Right lung (tissue), 10 donors: ENCODE measurements around the gene REST. TPM values are rescaled to one million over a fixed set of nuclear protein-coding genes. Genes with fewer than 3 reads are reported as not detected.
"Not testable (repeated sequence)": the region's sequence is repeated elsewhere in the genome, so short reads cannot be mapped to it uniquely, and the experiment has no call there.

Experiments used
- DNase-seq, 2 donors: peaks; one replicate each; pipeline ENCODE4 v3.0.0-alpha.2; 2013
- long read RNA-seq, 8 donors: transcript quantifications; one replicate each; lab custom pipeline, GENCODE V29; 2026
- polyA plus RNA-seq, 5 donors: library from polyadenylated mRNA; unstranded; fragments of 120-200 nt; gene quantifications; one replicate each; pipeline versions ENCODE4 v1.2.1 to v1.2.3, GENCODE V29; 2013; ENCODE audit warnings: inconsistent platforms in 1 of 5, low replicate concordance in 1 of 5; ENCODE audit not compliant: insufficient read length in 5 of 5, insufficient read depth in 1 of 5

Gene REST, protein sequence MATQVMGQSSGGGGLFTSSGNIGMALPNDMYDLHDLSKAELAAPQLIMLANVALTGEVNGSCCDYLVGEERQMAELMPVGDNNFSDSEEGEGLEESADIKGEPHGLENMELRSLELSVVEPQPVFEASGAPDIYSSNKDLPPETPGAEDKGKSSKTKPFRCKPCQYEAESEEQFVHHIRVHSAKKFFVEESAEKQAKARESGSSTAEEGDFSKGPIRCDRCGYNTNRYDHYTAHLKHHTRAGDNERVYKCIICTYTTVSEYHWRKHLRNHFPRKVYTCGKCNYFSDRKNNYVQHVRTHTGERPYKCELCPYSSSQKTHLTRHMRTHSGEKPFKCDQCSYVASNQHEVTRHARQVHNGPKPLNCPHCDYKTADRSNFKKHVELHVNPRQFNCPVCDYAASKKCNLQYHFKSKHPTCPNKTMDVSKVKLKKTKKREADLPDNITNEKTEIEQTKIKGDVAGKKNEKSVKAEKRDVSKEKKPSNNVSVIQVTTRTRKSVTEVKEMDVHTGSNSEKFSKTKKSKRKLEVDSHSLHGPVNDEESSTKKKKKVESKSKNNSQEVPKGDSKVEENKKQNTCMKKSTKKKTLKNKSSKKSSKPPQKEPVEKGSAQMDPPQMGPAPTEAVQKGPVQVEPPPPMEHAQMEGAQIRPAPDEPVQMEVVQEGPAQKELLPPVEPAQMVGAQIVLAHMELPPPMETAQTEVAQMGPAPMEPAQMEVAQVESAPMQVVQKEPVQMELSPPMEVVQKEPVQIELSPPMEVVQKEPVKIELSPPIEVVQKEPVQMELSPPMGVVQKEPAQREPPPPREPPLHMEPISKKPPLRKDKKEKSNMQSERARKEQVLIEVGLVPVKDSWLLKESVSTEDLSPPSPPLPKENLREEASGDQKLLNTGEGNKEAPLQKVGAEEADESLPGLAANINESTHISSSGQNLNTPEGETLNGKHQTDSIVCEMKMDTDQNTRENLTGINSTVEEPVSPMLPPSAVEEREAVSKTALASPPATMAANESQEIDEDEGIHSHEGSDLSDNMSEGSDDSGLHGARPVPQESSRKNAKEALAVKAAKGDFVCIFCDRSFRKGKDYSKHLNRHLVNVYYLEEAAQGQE
- polyA plus RNA-seq, result 10 to 100 TPM; 29.6 to 47.5 (median 42.6) TPM
- long read RNA-seq, donor 1, full-length matches to known transcripts, result 14 of 188 reads
- long read RNA-seq, donor 1, partial matches to known transcripts, result 174 of 188 reads
- long read RNA-seq, donor 1, other reads (novel, unspliced or antisense), result 0 of 188 reads
- long read RNA-seq, donor 2, full-length matches to known transcripts, result 7 of 41 reads
- long read RNA-seq, donor 2, partial matches to known transcripts, result 18 of 41 reads
- long read RNA-seq, donor 2, other reads (novel, unspliced or antisense), result 16 of 41 reads
- long read RNA-seq, donor 3, full-length matches to known transcripts, result 10 of 90 reads
- long read RNA-seq, donor 3, partial matches to known transcripts, result 58 of 90 reads
- long read RNA-seq, donor 3, other reads (novel, unspliced or antisense), result 22 of 90 reads
- long read RNA-seq, donor 4, full-length matches to known transcripts, result 7 of 101 reads
- long read RNA-seq, donor 4, partial matches to known transcripts, result 94 of 101 reads
- long read RNA-seq, donor 4, other reads (novel, unspliced or antisense), result 0 of 101 reads
- long read RNA-seq, donor 5, full-length matches to known transcripts, result 14 of 143 reads
- long read RNA-seq, donor 5, partial matches to known transcripts, result 85 of 143 reads
- long read RNA-seq, donor 5, other reads (novel, unspliced or antisense), result 44 of 143 reads
- long read RNA-seq, donor 6, full-length matches to known transcripts, result 9 of 109 reads
- long read RNA-seq, donor 6, partial matches to known transcripts, result 57 of 109 reads
- long read RNA-seq, donor 6, other reads (novel, unspliced or antisense), result 43 of 109 reads
- long read RNA-seq, donor 7, full-length matches to known transcripts, result 9 of 17 reads
- long read RNA-seq, donor 7, partial matches to known transcripts, result 8 of 17 reads
- long read RNA-seq, donor 7, other reads (novel, unspliced or antisense), result 0 of 17 reads
- long read RNA-seq, donor 8, full-length matches to known transcripts, result 6 of 33 reads
- long read RNA-seq, donor 8, partial matches to known transcripts, result 27 of 33 reads
- long read RNA-seq, donor 8, other reads (novel, unspliced or antisense), result 0 of 33 reads

DNA sequence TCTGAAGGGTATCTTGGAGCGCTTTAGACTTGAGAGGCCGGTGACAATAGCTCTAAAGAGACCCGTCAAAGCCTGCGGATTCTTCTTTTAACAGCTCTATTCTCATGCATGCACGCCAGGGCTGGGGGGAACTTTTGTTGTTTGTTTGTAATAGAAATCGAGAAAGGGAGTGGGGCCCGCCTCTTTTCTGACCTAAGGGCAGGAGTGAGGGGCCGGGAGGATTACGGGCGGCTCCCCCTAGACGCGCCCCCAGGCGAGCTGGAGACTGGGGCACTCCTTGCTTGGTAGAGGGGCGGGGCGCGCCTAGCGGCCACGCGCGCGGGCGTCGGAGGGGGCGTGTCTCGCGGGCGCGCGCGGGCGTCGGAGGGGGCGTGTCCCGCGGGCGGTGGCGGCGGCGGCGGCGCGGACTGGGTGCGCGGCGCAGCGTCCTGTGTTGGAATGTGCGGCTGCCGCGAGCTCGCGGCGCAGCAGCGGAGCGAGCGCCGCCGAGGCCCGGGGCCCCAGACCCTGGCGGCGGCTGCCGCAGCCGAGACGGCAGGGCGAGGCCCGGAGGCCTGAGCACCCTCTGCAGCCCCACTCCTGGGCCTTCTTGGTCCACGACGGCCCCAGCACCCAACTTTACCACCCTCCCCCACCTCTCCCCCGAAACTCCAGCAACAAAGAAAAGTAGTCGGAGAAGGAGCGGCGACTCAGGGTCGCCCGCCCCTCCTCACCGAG is at the start of gene REST:
TSS of gene REST (plus strand) at position 412 of the 717 bp plus-strand sequence. CDS start 2,739 bp downstream, outside the sequence.
- peak; percentile 76 for DNase-seq

DNA sequence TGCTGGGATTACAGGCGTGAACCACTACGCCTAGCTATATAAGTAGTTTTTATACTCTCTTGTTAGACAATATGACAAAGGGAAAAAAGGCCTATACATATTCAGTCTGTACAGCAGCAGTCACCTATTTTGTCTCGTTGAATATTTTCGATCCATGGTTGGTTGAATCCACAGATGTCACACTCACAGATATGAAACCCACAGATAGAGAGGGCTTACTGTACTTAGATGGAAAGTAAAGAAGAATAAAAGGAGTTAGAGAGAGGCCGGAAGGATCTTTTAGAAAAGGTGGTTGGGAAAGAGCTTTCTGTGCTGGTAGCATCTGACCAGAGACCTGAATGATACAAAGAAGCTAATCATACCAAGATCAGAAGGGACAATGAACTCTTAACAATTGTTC is 47.9 kb upstream of the REST start:
- no peak for DNase-seq

DNA sequence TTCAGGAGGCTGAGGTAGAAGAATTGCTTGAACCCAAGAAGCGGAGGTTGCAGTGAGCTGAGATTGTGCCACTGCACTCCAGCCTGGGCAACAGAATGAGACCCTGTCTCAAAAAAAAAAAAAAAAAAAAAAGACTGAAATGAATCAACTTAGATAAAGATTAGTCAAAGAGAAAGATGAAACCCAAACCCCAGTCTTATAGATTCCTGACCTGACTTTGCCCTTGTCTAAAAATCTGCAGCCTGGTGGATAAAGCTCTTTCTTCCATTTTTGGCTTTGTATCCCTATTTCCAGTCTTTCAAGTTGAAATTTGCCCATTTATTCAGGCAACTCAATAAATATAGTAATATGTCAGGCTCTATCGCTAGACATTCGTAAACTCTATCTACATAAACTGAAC is 46.9 kb upstream of the REST start:
- no peak for DNase-seq

DNA sequence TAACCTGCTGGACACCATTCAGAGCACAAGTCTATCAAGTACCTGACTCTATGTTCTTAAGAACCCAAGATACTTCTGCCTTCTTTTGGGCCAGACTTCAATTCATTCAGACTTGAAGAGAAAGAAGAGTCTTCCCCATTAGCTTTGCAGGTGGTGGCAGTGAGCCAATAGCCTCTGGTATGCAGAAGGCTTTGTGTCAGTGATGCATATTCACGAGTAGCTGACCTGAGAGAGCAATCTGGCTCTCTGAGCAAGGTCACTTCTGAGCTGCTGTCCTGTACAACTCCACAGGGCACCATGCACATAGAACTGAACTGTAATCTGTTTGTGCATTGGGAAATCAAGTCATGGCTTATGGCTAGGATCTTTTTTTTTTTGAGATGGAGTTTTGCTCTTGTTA is 46.3 kb upstream of the REST start:
- DNase-seq, result no peak

DNA sequence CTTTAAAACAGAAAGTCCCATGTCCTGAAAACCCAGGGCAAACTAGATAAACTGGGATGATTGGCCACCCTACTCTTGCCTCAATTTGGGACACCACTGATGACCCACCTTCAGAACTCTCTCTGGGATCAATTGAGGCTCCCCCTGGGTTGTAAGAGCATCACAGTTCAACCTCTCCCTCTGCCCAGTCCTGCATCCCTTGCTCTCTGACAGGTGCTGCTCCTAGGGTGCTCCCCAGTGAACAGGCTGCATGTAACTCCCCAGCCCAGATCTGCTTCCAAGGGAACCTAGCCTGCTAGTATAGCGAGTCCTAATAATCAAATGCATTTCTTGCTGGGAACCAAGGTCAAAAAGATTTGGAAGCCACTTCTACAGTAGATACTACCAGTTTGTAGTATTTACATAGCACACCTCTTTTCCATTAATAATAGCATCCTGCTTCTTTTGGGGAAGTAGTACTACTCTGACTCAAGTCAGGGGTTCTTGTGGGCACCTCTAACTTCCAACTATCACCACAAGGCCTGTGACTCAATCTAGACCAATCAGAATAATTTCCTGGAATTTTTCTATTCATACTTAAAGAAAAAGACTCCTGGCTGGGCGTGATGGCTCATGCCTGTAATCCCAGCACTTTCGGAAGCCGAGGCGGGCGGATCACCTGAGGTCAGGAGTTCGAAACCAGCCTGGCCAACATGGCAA is 44.1 kb upstream of the REST start:
- DNase-seq, result no peak

DNA sequence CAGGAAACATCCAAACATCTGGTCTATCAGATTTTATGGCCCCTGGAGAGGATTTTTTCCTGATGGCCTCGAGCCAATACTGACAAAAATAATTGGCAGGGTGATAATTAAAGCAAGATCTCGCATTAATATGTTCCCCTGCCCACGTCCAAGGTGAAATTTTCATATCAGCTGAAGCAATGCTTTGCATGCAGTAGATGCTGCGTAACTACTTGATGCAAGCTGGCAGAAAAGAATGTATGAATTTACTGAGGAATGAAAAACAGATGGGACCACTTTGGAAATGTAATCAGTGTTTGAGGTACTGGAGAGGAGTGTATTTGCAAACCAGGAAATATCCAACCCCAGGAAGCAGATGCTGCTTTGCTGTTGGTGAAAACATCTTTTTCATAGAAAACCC is 36.8 kb upstream of the REST start:
- DNase-seq, result peak; percentile 6 to 13

DNA sequence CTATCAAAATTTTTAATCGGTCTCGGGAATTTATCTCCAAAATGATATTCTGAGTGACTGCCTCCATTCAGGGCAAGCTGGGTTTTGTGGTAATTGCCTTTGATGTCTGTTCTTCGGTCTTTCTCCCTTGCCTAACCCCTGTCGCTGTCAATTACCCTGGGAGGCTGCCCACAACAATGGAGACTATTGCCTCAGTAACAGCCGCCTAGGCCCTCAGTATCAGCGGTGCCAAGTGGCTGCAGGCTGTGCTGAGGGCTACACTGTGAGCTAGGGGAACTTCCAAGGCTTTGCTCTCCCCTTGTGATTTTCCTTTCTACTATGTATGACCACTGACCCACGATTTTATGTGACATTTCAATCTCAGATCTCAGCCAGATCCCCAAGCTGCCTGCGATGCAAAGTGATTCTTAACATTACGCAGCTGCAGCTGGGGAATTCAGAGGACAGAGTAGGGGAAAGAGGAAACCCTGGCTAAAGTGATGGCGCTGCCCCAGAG is 36.3 kb upstream of the REST start:
- peak; percentile 69 to 74 for DNase-seq

DNA sequence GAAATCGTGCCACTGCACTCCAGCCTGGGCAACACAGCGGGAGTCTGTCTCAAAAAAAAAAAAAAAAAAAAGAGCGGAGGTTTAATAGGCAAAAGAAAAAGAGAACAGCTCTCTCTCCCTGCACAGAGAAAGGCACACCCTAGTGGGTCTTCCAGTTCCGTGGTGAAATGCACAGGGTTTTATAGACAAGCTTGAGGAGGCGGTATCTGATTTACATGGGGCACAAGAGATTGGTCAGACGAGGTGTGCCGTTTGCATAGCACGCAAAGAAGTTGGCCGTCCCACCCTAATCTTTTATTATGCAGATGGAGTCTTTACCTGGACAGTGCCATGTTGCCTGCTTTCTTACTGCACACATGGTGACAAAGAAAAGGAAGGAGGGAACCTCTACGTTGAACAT is 33.5 kb upstream of the REST start:
- no peak for DNase-seq

DNA sequence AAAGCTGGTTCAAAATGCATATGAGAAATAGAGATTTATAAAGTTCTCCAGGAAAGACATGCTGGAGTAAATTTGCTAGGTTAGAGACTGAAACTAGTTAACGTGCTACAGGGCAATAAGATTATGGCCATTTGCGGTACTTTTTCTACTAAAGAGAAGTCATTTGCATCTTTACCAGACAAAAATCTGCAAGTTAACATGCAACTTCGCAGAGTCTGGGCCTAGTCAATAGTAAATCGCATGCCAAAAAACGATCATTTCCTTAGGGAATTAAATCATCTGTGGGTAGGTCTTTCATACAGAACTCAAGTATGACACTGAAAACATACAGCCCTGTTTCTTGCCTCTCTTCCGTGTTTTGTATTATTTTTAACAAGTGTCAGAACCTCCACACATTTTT is 32.8 kb upstream of the REST start:
- no peak for DNase-seq

DNA sequence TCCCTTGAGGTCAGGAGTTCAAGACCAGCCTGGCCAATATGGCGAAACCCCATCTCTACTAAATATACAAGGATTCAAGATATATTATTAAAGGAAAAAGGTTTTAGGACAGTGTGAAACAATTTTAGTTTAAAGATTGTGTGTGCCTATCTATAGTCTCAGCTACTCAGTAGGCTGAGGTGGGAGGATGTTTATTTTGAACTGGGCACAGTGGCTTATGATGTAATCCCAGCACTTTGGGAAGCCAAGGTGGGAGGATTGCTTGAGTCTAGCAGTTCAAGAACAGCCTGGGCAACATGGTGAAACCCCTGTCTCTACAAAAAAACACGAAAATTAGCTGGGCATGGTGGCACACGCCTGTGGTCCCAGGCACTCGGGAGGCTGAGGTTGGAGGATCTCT is 31.4 kb upstream of the REST start:
- no peak for DNase-seq

DNA sequence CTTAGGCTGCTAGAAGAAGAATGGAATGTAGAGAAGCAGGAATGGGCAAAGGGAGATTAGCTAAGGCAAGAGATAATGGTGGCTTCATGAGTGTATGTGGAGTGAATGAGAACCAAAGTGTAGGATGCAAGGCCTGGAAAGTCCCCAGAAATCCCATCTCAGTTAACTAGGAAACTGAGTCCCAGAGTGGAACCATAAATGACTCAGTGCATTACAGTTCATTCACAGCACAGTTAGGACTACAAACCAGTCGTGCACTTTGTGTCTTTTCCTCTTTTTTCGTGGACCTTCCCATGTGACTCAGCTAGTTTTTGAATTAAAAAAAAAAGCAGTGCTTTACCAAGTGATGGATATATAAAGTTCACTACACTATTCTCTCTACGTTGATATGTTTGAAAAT is 27.7 kb upstream of the REST start:
- no peak for DNase-seq

DNA sequence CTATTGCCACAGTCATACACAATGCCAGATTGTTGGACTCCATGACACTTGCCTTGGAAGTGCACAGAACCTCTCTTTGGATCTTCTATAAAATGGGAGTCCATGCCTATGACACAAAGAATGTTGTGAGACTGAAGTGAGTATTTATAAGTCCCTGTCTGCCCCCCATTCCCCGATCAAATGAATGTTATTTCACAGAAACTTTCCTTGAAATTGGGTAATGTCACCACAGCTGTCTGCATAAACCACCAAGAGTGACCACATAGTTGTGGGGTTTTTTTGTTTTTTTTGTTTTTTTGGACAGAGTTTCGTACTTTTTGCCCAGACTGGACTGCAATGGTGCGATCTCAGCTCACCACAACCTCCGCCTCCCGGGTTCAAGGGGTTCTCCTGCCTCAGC is 27.1 kb upstream of the REST start:
- DNase-seq, result no peak

DNA sequence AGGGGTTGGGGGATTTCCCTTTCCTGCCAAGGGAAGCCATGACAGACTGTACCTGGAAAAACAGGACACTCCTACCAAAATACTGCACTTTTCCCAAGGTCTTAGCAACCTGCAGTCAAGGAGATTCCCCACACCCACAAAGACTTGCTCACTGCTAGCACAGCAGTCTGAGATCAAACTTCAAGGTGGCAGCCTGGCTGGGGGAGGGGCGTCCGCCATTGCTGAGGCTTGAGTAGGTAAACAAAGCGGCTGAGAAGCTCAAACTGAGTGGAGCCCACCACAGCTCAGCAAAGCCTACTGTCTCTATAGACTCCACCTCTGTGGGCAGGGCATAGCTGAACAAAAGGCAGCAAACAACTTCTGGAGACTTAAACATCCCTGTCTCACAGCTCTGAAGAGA is 23.2 kb upstream of the REST start:
- DNase-seq, result not testable (repeated sequence)

DNA sequence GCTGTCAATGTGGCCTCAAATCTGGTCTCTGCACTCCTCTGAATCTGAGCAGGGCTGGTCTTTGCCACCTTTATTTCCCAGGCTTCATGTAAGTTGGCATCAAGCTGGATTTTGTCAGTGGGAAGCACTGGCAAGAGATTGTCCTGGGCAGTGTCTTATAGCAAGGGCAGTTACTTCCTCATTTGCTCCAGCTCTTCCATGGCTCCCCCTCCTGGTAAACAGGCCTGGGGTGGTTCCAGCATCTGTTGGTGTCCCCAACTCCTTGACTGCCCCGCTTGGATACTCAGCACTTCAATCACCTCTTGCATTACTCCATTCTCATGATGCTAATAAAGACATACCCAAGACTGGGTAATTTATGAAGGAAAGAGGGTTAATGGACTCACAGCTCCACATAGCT is 15.0 kb upstream of the REST start:
- no peak for DNase-seq

DNA sequence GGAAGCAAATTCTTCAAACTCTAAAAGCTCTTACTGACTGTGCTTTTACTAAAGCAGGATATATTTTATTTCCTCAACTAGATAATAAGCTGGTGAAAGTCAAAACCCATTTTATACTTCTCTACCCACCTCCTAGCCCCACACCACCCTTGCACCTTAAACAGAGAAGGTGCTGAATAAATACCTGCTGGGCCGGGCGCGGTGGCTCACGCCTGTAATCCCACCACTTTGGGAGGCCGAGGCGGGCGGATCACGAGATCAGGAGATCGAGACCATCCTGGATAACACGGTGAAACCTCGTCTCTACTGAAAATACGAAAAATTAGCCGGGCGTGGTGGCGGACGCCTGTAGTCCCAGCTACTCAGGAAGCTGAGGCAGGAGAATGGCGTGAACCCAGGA is 9.9 kb upstream of the REST start:
- DNase-seq, result not testable (repeated sequence)

DNA sequence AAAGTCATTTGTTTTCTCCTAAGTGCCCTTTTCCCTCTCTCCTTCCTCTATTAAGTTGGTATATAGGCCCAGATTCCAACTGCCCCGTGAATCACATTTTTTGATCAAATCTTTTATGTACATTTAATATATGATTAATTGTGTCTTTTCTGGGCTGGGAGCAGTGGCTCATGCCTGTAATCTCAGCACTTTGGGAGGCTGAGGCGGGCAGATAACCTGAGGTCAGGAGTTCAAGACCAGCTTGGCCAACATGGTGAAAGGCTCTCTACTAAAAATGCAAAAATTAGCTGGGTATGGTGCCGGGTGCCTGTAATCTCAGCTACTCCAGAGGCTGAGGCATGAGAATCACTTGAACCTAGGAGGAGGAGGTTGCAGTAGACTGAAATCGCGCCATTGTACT is 7.5 kb upstream of the REST start:
- DNase-seq, result not testable (repeated sequence)

DNA sequence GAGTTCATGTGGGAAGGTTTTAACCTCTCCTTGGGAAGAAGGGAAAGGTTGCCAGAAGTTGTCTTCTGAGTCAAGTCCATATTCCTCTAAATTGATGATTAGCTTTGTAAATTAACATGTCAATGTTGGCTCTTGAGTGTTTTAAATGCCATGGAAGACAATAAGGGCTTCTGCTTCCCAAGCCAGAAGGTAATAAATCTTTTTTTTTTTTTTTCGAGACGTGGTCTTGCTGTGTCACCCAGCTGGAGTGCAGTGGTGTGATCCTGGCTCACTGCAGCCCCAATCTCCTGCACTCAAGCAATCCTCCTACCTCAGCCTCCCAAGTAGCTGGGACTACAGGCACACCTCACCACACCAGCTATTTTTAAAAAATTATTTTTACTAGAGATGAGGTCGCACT is 5.0 kb upstream of the REST start:
- DNase-seq, result no peak

DNA sequence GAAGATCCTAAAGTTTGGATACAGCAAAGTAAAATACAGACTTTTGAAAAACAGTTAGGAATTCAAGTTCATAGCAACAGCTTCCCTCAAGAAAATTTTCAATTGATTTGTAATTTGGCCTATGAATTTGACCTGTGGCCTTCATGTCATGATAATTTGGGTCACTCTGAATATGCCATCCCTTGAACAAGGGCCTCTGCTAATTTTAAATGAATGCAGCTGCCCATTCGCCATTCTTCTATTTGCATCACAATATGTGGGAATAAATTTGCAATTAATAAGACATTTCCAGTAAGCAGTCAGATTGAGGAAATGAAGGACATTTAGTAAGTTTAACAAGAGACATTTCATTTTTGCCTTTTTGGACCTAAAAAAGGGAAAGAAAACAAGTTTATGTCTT is 1.9 kb upstream of the REST start:
- no peak for DNase-seq
